ENCODE data around the gene KIF25.

- no peak for TF ChIP-seq CTCF (IDR thresholded peaks at IDR 0.05)
- TF ChIP-seq POLR2A (IDR thresholded peaks at IDR 0.05): no peak
Observed at GRCh38 chr6:168083514-168083885, 86.0 kb downstream of the KIF25 start.
